Measurements from ENCODE around the gene SLC25A1.

The SLC25A1 gene

GRCh38 chr22:19178657-19179496 is at the start of gene SLC25A1:
TSS of gene SLC25A1 (minus strand) at chr22:19178736. CDS start at chr22:19178673, 63 bp downstream.
- peak; percentile 85 for DNase-seq (ENCODE audit: low read depth, low spot score)
- no peak for TF ChIP-seq CTCF (IDR thresholded peaks at IDR 0.05; ENCODE audit: low read depth, low read length)
- H3K4me3 ChIP-seq (ENCODE audit: low read depth, low read length), result peak within 1 kb of the TSS; percentile 53
- in situ Hi-C loops (cut with HindIII; ENCODE audit: low sequenced_read_pairs), result no loop called here

- H3K4me3 ChIP-seq (ENCODE audit: low read depth, low read length), result no peak overlapping the region
- in situ Hi-C loops (cut with HindIII; ENCODE audit: low sequenced_read_pairs), result no loop called here
- TF ChIP-seq CTCF (IDR thresholded peaks at IDR 0.05; ENCODE audit: low read depth, low read length), result no peak
- no peak for DNase-seq (ENCODE audit: low read depth, low spot score)
These were observed 49.6 kb upstream of the SLC25A1 start for GRCh38 chr22:19228179-19228578.

- no peak for DNase-seq (ENCODE audit: low read depth, low spot score)
- in situ Hi-C loops (cut with HindIII; ENCODE audit: low sequenced_read_pairs), result no loop called here
- H3K4me3 ChIP-seq (ENCODE audit: low read depth, low read length), result no peak overlapping the region
- no peak for TF ChIP-seq CTCF (IDR thresholded peaks at IDR 0.05; ENCODE audit: low read depth, low read length)
These were observed 47.9 kb upstream of the SLC25A1 start for GRCh38 chr22:19226428-19226827.

- H3K4me3 ChIP-seq (ENCODE audit: low read depth, low read length), result no peak overlapping the region
- in situ Hi-C loops (cut with HindIII; ENCODE audit: low sequenced_read_pairs), result no loop called here
- no peak for TF ChIP-seq CTCF (IDR thresholded peaks at IDR 0.05; ENCODE audit: low read depth, low read length)
- no peak for DNase-seq (ENCODE audit: low read depth, low spot score)
These were observed 47.0 kb upstream of the SLC25A1 start for GRCh38 chr22:19225560-19225959.

GRCh38 chr22:19224985-19225384 is 46.4 kb upstream of the SLC25A1 start:
- DNase-seq (ENCODE audit: low read depth, low spot score), result no peak
- TF ChIP-seq CTCF (IDR thresholded peaks at IDR 0.05; ENCODE audit: low read depth, low read length), result no peak
- in situ Hi-C loops (cut with HindIII; ENCODE audit: low sequenced_read_pairs), result no loop called here
- H3K4me3 ChIP-seq (ENCODE audit: low read depth, low read length), result no peak overlapping the region

GRCh38 chr22:19224557-19224956 is 46.0 kb upstream of the SLC25A1 start:
- TF ChIP-seq CTCF (IDR thresholded peaks at IDR 0.05; ENCODE audit: low read depth, low read length), result no peak
- DNase-seq (ENCODE audit: low read depth, low spot score), result no peak
- in situ Hi-C loops (cut with HindIII; ENCODE audit: low sequenced_read_pairs), result no loop called here
- H3K4me3 ChIP-seq (ENCODE audit: low read depth, low read length), result no peak overlapping the region
